Ishikawa (cell line): ENCODE measurements around the gene CYP27C1.

Experiments used
- CEBPB ChIP-seq: IDR thresholded peaks from 2 replicates; pipeline ENCODE4 v1.6.1; 2012
- CREB1 ChIP-seq: IDR thresholded peaks from 2 replicates; pipeline ENCODE4 v1.6.1; 2012; ENCODE audit warnings: low read depth
- EGR1 ChIP-seq: IDR thresholded peaks from 2 replicates; pipeline ENCODE4 v1.6.1; 2012
- EP300 ChIP-seq: IDR thresholded peaks from 2 replicates; pipeline ENCODE4 v1.6.1; 2012; ENCODE audit warnings: borderline replicate concordance
- FOXM1 ChIP-seq: IDR thresholded peaks from 2 replicates; pipeline ENCODE4 v1.6.1; 2012; ENCODE audit warnings: low read depth, borderline replicate concordance
- NFIC ChIP-seq: IDR thresholded peaks from 2 replicates; pipeline ENCODE4 v1.6.1; 2012
- RAD21 ChIP-seq: IDR thresholded peaks from 2 replicates; pipeline ENCODE4 v1.6.1; 2012; ENCODE audit warnings: low read depth
- TAF1 ChIP-seq: IDR thresholded peaks from 2 replicates; pipeline ENCODE4 v1.6.1; 2012; ENCODE audit warnings: low read depth, mild to moderate bottlenecking
- TEAD4 ChIP-seq: IDR thresholded peaks from 2 replicates; pipeline ENCODE4 v1.6.1; 2012
- ZBTB7A ChIP-seq: IDR thresholded peaks from 2 replicates; pipeline ENCODE4 v1.6.1; 2012; ENCODE audit warnings: low read depth
- TF ChIP-seq, protein P1 (sequence below): IDR thresholded peaks from 2 replicates; pipeline ENCODE4 v1.6.1; 2012
- TF ChIP-seq, protein P2 (sequence below): IDR thresholded peaks from 2 replicates; pipeline ENCODE4 v1.6.1; 2012; ENCODE audit warnings: low read depth, mild to moderate bottlenecking

DNA sequence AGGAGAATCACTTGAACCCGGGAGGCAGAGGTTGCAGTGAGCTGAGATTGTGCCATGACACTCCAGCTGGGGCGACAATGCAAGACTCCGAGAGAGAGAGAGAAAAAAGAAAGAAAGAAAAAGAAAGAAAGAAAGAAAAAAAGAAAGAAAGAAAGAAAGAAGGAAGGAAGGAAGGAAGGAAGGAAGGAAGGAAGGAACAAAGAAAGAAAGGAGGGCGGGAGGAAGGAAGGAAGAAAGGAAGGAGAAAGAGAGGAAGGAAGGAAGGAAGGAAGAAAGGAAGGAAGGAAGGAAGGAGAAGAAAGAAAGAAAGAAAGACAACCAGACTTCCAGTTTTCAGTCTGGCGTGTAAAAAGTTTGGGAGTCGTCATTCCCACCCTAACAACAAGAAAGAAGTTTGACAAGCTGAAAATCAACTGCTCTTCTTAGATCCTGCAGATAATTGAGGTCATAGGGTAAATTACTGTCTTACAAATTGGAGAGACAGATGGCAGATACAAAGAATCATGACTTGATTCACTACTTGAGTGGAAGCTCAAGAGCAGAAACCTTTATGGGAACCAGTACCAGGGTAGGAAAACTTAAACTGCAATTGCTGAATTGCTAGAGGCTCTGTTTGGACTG, 15.1 kb upstream of the CYP27C1 start:
- TF ChIP-seq, protein P1, sequence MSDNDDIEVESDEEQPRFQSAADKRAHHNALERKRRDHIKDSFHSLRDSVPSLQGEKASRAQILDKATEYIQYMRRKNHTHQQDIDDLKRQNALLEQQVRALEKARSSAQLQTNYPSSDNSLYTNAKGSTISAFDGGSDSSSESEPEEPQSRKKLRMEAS: no peak
- TF ChIP-seq NFIC (no peak), RAD21 (no peak), ZBTB7A (no peak), CREB1 (no peak), TEAD4 (no peak), CEBPB (no peak), TAF1 (no peak), EP300 (no peak), FOXM1 (no peak), EGR1 (no peak)
- TF ChIP-seq, protein P2, sequence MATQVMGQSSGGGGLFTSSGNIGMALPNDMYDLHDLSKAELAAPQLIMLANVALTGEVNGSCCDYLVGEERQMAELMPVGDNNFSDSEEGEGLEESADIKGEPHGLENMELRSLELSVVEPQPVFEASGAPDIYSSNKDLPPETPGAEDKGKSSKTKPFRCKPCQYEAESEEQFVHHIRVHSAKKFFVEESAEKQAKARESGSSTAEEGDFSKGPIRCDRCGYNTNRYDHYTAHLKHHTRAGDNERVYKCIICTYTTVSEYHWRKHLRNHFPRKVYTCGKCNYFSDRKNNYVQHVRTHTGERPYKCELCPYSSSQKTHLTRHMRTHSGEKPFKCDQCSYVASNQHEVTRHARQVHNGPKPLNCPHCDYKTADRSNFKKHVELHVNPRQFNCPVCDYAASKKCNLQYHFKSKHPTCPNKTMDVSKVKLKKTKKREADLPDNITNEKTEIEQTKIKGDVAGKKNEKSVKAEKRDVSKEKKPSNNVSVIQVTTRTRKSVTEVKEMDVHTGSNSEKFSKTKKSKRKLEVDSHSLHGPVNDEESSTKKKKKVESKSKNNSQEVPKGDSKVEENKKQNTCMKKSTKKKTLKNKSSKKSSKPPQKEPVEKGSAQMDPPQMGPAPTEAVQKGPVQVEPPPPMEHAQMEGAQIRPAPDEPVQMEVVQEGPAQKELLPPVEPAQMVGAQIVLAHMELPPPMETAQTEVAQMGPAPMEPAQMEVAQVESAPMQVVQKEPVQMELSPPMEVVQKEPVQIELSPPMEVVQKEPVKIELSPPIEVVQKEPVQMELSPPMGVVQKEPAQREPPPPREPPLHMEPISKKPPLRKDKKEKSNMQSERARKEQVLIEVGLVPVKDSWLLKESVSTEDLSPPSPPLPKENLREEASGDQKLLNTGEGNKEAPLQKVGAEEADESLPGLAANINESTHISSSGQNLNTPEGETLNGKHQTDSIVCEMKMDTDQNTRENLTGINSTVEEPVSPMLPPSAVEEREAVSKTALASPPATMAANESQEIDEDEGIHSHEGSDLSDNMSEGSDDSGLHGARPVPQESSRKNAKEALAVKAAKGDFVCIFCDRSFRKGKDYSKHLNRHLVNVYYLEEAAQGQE: no peak
